Fibroblast of mammary gland (primary cell): ENCODE results near the gene KLHL40.

Experiments
- DNase-seq: peaks from one replicate; pipeline ENCODE4 v3.0.0-alpha.2; 2010; ENCODE audit warnings: low read depth
- H3K4me3 ChIP-seq: 2 replicates; pipeline ENCODE4 v1.5.1; 2011; ENCODE audit warnings: low read depth, mild to moderate bottlenecking, low read length, moderate library complexity; ENCODE audit not compliant: control insufficient read depth
- CTCF ChIP-seq: conservative IDR thresholded peaks from 2 replicates; pipeline ENCODE4 v1.5.1; 2011; ENCODE audit warnings: low read depth, low read length, inconsistent platforms; ENCODE audit not compliant: control insufficient read depth, insufficient read depth

Gene KLHL40

GRCh38 chr3:42656680-42657610 is 28.4 kb upstream of the KLHL40 start:
- H3K4me3 ChIP-seq = no peak overlapping the region
- no peak for TF ChIP-seq CTCF
- no peak for DNase-seq

GRCh38 chr3:42657675-42658074 is 27.7 kb upstream of the KLHL40 start:
- no peak for TF ChIP-seq CTCF
- no peak for DNase-seq
- no peak overlapping the region for H3K4me3 ChIP-seq

GRCh38 chr3:42658091-42658770 is 27.1 kb upstream of the KLHL40 start:
- no peak overlapping the region for H3K4me3 ChIP-seq
- TF ChIP-seq CTCF = no peak
- no peak for DNase-seq

GRCh38 chr3:42658771-42659390 is 26.5 kb upstream of the KLHL40 start:
- H3K4me3 ChIP-seq = no peak overlapping the region
- no peak for DNase-seq
- TF ChIP-seq CTCF = no peak

GRCh38 chr3:42659451-42660130 is 25.7 kb upstream of the KLHL40 start:
- no peak for DNase-seq
- no peak overlapping the region for H3K4me3 ChIP-seq
- no peak for TF ChIP-seq CTCF

- no peak for TF ChIP-seq CTCF
- no peak overlapping the region for H3K4me3 ChIP-seq
- peak; percentile 50 for DNase-seq
Measured at GRCh38 chr3:42660131-42660715, 25.1 kb upstream of the KLHL40 start.
